ENCODE data around the gene TPM4. TPM values are rescaled to one million over a fixed set of nuclear protein-coding genes. Genes with fewer than 3 reads are reported as not detected.

TPM4 gene
- total and polyA plus RNA-seq, 2 of the 13 experiments (the other 11 are each of a cell fraction or from before 2014, with no cell fraction given): 180 to 188 TPM

- TF ChIP-seq SIX1 (CRISPR knock-in tag; IDR thresholded peaks at IDR 0.05; ENCODE audit: borderline replicate concordance) (peak; percentile 36; the same call in 1 of the 2 replicates), SOX5 (CRISPR knock-in tag; IDR thresholded peaks at IDR 0.05; ENCODE audit: borderline replicate concordance) (peak; percentile 61; the same call in 1 of the 2 replicates), ZNF546 (CRISPR knock-in tag; conservative IDR thresholded peaks at IDR 0.05) (no peak), ZNF784 (CRISPR knock-in tag; IDR thresholded peaks at IDR 0.05; ENCODE audit: borderline replicate concordance) (no peak), TP53 (CRISPR knock-in tag; conservative IDR thresholded peaks at IDR 0.05) (no peak), MYC (CRISPR knock-in tag; IDR thresholded peaks at IDR 0.05; ENCODE audit: borderline replicate concordance) (peak; percentile 88), PHF5A (CRISPR knock-in tag; IDR thresholded peaks at IDR 0.05; ENCODE audit: low read depth, unreplicated experiment) (peak; percentile 40), RORA (CRISPR knock-in tag; IDR thresholded peaks at IDR 0.05) (no peak), TFDP1 (CRISPR knock-in tag; IDR thresholded peaks at IDR 0.05; ENCODE audit: borderline replicate concordance) (peak; percentile 99), RNF219 (CRISPR knock-in tag; IDR thresholded peaks at IDR 0.05) (no peak), ZNF367 (CRISPR knock-in tag; IDR thresholded peaks at IDR 0.05; ENCODE audit: borderline replicate concordance) (no peak), ZNF563 (CRISPR knock-in tag; IDR thresholded peaks at IDR 0.05) (peak; percentile 67; the same call in 1 of the 2 replicates), ZNF709 (CRISPR knock-in tag; IDR thresholded peaks at IDR 0.05) (peak; percentile 94), TFAP4 (IDR thresholded peaks at IDR 0.05; ENCODE audit: borderline replicate concordance, low read depth) (peak; percentile 20; the same call in 1 of the 2 replicates), ZNF589 (CRISPR knock-in tag; conservative IDR thresholded peaks at IDR 0.05) (peak; percentile 41; the same call in 1 of the 2 replicates)
- TF ChIP-seq, protein P1, sequence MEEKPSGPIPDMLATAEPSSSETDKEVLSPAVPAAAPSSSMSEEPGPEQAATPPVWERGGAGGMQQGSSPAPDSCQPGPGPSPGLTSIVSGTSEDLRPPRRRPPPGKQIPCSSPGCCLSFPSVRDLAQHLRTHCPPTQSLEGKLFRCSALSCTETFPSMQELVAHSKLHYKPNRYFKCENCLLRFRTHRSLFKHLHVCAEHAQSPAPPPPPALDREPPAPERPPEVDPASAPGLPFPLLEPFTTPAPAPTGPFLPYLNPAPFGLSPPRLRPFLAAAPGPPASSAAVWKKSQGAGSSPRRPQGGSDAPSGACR (CRISPR knock-in tag; IDR thresholded peaks at IDR 0.05): peak; percentile 63; the same call in 1 of the 2 replicates
- TF ChIP-seq, protein P2, sequence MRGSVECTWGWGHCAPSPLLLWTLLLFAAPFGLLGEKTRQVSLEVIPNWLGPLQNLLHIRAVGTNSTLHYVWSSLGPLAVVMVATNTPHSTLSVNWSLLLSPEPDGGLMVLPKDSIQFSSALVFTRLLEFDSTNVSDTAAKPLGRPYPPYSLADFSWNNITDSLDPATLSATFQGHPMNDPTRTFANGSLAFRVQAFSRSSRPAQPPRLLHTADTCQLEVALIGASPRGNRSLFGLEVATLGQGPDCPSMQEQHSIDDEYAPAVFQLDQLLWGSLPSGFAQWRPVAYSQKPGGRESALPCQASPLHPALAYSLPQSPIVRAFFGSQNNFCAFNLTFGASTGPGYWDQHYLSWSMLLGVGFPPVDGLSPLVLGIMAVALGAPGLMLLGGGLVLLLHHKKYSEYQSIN (CRISPR knock-in tag; IDR thresholded peaks at IDR 0.05; ENCODE audit: borderline replicate concordance): no peak
- TF ChIP-seq, protein P3, sequence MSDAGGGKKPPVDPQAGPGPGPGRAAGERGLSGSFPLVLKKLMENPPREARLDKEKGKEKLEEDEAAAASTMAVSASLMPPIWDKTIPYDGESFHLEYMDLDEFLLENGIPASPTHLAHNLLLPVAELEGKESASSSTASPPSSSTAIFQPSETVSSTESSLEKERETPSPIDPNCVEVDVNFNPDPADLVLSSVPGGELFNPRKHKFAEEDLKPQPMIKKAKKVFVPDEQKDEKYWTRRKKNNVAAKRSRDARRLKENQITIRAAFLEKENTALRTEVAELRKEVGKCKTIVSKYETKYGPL (CRISPR knock-in tag; IDR thresholded peaks at IDR 0.05): no peak
These were observed 35.0 kb downstream of the TPM4 start, which contains the start of gene RAB8A (continued) for GRCh38 chr19:16111160-16111908.

Measured in HepG2 (cell line).